NCI-H69 (cell line): ENCODE data around the gene TENT4B.
"Not testable (repeated sequence)": the region's sequence is repeated elsewhere in the genome, so short reads cannot be mapped to it uniquely, and the experiment has no call there.

Experiments used
- DNase-seq: peaks from one replicate; lab custom pipeline; 2025; lab: John Stamatoyannopoulos, UW

TENT4B gene

DNA sequence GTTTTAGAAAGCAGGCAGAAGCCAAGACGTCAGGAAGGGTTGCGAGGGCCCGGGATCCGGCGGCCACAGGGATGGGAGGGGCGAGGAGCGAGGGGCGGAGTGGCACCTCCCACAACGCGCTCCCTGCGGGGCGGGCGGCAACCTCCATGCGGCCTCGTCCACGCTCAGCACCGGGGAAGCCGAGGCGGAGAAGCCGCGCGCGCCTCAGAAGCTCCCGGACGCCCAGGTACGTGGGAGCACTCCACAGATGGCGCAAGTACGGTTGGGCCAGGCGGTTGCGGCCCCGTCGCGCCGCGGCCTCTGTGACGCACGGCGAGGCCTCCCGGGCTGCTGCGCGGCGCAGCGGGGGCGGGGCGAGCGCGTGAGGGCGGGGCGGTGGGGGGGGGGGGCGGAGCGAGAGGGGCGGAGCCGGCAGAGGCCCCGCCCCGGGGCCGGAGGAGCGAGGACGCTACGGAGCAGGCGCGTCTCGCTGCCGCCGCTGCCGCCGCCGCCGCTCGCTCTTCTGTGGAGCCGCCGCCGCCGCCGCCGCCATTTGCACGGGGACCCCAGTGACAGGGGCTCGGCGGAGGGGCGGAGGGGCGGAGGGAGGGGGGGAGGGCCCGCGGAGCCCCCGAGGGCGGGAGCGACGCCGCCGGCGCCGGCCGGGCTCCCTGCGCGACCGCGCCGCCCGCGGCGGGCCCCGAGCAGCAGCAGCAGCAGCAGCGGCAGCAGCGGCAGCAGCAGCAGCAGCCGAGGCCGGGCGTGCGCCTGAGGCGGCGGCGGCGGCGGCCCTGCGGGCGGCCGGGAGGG, at the start of gene TENT4B:
TSS of gene TENT4B (plus strand) at position 500 of the 789 bp plus-strand sequence. CDS start 316 bp downstream, outside the sequence.
- peak; percentile 86 for DNase-seq

DNA sequence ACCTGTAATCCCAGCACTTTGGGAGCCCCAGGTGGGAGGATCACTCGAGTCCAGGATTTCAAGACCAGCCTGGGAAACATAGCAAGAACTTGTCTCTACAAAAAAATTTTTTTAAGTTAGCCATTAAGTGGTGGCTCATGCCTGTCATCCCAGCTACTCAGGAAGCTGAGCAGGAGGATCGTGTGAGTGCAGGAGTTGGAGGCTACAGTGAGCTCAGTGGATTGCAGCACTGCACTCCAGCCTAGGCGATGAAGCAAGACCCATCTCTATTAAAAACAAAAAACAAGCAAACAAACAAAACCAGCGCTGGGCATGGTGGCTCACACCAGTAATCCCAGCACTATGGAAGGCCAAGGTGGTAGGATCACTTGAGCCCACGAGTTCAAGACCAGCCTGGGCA, 49.3 kb upstream of the TENT4B start:
- no peak for DNase-seq

DNA sequence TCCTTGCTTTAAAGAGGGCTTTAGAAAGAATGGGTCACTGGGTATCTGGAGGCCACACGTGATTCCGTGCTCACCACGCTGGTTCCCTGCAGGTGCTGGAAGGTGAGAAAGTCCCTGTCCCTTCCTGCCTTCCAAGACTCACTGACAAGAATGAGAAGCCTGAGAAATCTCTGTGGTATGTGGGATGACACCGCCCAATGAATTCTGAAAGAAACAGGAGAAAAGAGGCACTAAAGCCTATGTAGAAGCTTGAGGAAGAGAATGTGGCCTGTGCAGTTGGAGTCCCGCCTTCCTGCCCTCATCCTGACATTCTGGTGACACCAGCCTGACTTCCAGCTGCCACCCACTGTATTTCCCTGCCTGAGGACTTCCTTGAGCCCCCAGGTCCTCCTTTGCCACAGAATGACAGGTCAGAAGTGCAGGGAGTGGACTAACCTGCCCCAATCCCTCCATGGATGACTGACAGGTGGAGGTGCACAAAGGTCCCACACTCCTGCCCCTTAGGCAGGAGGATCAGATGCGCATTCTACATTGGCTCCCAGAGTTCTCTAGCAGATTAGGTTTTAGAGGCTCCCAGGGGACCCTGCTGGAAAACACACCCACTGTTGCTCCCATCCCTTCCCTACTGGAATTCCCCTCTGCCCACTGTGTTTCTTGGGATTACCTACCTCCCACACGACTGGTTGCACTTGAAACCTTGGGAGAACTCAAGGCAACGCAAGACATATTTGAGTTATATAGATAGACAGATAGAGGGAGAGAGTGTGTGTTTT, 38.6 kb upstream of the TENT4B start:
- no peak for DNase-seq

DNA sequence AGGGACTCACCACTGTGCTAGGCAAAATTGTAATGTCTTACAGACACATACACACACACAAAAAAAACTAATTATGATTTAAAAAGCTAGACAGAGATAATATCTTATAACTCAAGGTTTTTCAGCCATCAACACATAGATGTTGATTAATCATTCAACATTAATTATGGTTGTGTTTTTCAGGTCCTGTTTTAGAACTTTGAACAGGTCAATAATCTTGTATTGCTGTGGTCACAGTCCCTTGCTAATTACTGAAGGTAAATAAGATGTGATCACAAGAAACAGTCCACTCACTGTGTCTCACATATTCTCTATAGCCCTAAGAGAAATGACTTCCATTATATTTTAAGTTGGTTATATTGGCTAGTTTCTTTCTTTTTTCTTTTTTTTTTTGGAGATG, 32.4 kb upstream of the TENT4B start:
- DNase-seq, result no peak

DNA sequence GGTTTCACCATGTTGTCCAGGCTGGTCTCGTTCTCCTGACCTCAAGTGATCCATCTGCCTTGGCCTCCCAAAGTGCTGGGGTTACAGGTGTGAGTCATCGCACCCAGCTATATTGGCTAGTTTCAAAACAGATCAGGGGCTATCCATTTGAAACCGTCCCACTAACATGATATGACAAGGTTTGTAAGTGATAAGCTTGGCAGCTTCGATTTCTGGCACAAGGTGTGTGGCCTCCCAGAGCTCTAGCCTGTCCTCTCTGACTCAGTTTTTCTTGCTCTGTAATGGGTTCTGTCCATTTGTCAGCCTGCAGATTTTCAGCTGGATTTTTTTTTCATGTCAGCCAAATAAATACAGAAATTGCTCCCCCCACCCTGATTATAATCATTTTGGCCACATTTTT, 31.8 kb upstream of the TENT4B start:
- DNase-seq, result no peak

DNA sequence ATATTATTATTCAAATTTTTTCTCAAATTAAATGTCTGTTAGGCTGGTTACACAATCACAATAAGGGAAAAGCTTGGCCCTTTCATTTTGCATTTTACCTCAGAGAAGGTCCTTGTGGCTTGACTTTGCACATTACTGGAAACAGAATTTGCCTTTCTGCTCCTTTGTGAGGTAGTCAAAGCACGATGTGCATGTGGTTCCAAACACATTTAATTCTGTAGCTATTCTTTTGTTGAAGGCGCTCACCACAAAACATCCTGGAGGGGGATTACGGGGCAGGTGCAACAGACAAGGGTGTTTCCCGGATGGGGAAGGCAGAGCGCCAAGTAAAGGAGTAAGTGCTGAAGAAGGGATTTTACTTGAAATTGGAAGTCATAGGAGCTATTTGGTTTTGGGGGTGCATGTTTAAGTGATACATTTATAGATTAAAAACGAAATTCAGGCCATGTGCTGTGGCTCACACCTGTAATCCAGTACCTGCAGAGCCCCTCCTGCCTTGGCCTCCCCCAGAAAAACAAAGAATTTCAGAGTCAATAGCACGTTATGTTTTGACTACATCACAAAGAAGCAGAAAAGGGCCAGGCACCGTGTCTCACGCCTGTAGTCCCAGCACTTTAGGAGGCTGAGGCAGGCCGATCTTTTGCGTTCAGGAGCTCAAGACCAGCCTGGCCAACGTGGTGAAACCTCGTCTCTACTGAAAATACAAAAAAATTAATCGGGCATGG, 31.2 kb upstream of the TENT4B start:
- DNase-seq, result no peak

DNA sequence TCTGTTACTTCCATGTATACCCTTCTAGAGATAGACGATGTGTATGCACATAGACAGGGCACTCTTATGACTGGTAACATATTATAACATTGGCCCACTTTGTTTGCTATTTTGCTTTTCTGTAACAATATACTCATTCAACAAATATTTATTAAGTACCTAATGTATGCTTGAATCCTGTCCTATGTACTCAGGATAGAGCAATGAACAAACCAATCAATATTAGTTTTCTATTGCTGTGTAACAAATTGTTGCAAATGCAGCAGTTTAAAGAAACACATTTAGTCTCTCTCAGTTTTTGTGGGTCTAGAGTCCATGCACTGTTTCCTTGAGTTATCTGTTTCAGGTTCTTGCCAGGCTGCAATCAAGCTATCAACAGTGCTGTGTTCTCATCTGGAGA, 29.7 kb upstream of the TENT4B start:
- DNase-seq, result no peak

DNA sequence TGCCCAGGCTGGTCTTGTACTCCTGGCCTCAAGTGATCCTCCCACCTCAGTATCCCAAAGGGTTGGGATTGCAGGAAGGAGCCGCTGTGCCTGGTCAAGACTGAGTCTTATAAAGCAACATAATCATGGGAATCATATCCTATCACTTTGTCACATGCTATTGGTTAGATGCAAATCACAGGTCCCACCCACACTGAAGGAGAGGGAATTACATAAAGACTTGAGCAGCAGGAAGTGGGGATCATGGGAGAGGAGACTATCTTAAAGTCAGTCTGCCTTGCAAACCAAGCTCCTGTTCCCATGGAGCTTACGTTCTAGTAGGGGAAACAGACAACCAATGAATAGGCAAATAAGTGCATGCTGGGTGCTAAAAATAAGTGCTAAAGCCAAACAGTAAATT, 28.3 kb upstream of the TENT4B start:
- no peak for DNase-seq

DNA sequence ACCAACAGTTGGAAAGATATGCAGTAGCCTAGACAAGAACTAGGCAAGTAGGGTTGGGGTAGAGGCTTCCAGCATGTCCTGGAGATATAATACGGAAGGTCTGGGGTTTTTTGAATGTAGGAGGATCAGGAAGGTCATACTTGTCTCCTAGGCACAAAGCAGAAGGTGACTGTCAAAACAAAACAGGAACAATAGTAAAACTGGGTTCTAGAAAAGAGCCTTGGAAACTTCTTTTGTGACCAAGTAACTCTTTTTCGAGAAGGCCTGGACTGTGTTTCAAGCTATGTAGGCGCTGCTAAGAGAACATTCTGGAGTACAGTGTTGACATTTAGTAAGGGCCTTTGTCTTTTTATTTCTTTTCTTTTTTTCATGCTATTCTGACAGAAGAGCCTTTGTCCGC, 26.9 kb upstream of the TENT4B start:
- no peak for DNase-seq

DNA sequence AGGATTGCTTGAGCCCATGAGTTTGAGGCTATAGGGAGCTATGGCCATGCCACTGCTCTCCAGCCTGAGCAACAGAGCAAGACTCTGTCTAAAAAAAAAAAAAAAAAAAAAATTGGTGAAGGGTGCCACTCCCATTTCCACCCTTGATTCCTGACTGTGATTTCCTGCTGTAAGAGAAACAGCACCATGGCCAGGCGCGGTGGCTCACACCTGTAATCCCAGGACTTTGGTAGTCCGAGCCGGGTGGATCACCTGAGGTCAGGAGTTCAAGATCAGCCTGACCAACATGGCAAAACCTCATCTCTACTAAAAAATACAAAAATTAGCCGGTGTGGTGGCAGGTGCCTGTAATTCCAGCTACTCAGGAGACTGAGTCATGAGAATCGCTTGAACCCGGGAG, 20.5 kb upstream of the TENT4B start:
- not testable (repeated sequence) for DNase-seq

DNA sequence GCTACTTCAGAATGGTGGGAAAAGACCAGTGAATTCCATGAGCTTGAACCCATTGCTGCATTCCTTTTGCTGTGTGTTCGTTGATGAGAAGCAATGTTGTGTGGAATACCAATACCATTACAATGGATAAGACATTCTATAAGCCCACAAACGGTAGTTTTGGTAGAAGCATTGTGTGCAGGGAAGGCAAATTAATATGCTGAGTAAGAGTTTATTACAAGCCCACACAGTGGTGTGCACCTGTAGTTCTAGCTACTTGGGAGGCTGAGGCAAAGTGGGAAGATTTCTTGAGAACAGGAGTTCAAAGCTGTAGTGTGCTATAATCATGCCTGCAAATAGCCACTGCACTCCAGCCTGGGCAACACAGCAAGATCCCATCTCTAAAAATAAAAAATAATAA, 19.9 kb upstream of the TENT4B start:
- no peak for DNase-seq

DNA sequence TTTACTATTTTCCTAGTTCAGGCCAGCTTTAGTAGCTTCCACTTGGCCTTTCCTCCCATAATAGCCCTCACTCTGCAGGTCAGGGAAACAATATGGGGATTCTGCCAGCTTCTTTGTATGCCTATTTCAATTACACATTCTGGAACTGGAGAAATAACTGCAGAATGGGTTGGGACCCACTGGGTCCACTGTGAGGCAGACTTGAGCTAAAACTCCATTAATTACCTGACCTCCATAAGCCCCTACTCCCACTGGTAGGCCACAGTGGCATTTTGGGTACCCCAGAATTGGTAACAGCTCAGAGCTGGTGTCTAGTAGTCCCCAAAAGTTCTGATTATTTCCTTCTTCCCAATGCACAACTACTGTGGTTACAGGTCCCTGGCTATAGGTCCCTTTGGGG, 16.7 kb upstream of the TENT4B start:
- peak; percentile 26 for DNase-seq

DNA sequence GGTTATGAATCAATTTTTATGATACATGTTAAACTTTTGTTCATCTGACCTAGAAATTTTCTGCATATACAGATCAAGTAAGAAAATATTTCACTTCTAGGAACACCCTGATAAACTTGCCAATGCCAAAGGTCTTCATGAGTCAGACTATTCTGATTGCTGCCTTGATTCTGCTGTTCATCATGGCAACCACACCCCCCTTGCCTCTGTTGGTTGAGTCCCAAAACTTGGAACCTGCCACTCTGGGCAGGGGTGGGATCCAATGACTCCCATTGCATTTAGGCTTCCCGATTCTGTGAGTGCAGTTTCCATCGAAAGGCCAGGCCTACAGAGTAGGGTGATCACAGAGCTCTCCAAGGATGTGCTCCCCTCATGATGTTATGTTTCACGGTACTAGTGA, 15.8 kb upstream of the TENT4B start:
- no peak for DNase-seq

DNA sequence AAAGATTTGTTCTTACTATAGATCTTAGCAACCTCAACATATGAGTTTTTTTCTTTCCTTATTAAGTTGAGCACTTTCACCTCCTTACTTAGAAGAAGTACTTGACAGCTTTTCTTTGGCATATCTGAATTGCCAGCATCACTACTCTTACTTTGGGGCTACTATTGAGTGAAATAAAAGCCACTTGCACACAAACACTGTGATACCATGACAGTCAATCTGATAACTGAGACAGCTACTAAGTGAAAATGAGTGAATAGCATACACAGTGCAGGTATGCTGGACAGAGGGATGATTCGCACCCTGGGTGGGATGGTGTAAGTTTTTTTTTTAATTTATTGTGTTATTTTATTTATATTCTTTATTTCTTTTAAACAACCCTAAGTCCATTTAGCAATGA, 13.5 kb upstream of the TENT4B start:
- no peak for DNase-seq

DNA sequence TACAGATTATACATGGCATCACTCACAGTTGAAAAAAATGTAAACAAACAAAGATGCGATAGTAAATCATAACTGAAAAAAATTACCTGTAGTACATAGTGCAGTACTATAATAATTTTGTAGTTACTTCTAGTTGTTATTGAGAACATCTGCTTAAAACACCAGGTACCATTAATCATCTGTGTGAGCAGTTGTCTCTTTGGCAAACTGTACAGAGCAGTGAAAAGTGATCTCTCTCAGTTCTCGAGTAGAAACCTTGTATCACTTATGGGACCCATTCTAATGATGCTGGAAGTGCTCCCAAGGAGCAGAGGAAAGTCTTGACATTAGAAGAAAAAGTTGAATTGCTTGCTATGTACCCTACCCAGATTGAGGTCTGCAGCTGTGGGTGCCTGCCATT, 8.9 kb upstream of the TENT4B start:
- peak; percentile 23 for DNase-seq

DNA sequence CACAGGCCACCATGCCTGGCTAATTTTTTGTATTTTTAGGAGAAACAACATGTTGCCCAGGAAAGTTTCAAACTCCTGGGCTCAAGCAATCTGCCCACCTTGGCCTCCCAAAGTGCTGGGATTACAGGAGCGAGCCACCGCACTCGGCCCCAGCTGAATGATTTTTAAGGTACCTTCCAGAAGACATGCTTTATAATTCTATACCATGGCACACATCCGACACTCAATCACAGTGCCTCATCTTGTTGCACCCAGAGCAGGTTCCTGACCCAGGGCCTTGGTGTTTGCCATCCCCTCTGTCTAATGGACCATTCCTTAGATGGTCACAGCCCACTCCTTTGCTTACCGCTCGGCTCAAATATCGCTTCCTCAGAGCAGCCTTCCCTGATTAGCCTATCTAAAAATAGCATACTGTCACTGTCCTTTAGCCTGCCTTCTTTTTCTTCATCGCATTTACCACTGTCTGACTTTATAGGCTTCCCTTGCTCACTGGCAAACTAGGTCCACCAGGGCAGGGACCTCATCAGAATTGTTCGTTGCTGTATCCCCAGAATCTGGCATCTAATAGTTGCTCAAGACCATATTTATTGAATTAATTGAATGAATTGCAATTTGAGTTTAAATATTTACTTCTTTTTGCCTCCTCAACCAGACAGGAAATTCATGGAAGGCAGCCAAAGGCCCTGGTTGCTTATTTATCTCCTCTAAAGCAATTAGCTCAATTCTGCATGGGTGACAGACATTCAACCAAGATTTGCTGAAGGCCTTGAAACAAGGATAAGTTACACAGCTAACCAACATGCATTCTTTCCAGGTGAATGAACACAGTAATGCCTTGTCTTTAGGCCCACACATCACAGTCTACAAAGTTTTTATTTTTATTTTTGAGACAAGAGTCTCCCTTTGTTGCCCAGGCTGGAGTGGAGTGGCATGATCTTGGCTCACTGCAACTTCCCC, 6.3 kb upstream of the TENT4B start:
- DNase-seq, result peak; percentile 52

DNA sequence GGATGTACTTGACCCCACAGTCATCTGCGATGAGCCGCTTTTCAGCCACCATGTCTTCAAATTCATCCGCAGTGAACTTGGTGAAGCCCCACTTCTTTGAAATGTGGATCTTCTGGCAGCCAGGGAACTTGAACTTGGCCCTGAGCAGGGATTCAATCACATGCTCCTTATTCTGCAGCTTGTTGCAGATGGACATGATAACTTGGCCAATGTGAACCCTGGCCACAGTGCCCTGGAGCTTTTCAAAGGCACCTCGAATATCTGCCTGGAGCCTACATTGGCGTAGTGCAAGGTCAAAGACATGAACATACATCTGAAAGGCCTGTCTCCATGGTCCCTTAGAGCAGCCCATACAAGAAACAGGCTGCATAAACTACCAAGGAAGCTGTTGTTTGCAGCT, 1.8 kb upstream of the TENT4B start:
- no peak for DNase-seq

DNA sequence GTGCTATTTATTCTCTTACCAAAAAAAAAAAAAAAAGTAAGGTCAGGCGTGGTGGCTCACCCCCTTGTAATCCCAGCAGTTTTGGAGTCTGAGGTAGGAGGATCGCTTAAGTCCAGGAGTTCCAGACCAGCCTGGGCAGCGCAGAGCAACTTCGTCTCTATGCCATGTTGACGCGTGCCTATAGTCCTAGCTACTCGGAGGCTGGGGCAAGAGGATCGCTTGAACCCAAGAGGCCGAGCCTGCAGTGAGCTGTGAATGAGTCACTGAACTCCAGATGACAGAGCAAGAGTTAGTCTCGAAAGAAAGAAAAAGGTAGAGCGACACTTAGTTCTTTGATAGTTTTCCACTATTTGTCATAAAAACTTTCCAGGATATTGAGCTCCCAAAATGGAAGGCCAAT, 1.4 kb upstream of the TENT4B start:
- DNase-seq, result no peak

DNA sequence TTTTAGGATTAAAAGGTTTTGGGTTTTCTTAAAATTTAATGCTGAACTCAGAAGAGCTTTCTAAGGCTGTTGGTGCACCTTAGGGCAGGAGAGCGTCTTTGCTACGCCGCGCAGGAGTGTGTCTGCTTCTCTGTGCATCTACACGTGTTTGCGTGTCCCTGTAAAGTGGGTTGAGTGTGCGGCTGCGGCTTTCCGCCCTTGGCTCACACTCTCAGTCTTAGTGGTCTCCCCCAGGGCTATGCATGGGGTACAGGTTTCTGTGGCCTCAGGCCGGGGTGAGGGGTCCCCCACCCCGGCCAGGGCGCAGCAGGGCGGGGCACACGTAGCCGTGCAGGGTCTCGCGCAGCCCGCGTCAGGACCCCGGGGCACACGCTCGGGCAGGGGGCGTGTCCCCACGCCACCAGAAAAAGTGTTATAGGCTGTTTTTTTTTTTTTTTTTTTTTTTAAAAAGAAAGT, 727 bp upstream of the TENT4B start:
- DNase-seq, result peak; percentile 55

DNA sequence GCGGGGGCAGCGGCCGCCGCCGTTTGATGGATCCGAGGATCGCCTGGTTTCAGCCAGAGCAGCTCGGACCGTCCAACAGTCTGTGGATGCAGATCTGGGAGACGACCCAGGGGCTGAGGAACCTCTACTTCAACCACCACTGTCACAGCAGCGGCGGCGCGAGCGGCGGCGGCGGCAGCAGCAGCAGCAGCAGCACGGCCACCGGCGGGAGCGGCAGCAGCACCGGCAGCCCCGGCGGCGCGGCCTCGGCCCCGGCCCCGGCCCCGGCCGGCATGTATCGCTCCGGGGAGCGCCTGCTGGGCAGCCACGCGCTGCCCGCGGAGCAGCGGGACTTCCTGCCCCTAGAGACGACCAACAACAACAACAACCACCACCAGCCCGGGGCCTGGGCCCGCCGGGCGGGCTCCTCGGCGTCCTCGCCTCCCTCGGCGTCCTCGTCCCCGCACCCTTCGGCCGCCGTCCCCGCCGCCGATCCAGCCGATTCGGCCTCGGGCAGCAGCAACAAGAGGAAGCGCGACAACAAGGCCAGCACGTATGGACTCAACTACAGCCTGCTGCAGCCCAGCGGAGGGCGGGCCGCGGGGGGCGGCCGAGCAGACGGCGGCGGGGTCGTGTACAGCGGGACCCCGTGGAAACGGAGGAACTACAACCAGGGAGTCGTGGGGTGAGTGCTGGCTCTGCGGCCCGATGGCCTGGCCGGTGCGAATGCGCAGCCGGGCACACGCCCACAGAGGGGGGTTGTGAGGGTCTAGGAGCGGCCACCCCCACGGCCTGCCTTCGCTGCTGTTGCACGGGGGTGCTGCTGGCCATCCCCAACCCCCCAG, 702 bp downstream of the TENT4B start:
- DNase-seq, result peak; percentile 39
